ENCODE measurements around the gene CBFA2T3. TPM values are rescaled to one million over a fixed set of nuclear protein-coding genes. Genes with fewer than 3 reads are reported as not detected.

Gene CBFA2T3
- total and polyA plus RNA-seq, 2 of the 8 experiments (the other 6 are each of a cell fraction or from before 2014, with no cell fraction given) = 0.51 to 1.3 TPM

- TF ChIP-seq SP4 (IDR thresholded peaks at IDR 0.05; ENCODE audit: low read length) = no peak
Measured at GRCh38 chr16:88837806-88838205, 139.2 kb downstream of the CBFA2T3 start (continued).
